Measurements from ENCODE around the gene NPR1. TPM values are rescaled to one million over a fixed set of nuclear protein-coding genes. Genes with fewer than 3 reads are reported as not detected.
"Not testable (repeated sequence)": the region's sequence is repeated elsewhere in the genome, so short reads cannot be mapped to it uniquely, and the experiment has no call there.

The NPR1 gene
- total RNA-seq, 1 experiment from 2014 or later = 16.5 TPM

DNA sequence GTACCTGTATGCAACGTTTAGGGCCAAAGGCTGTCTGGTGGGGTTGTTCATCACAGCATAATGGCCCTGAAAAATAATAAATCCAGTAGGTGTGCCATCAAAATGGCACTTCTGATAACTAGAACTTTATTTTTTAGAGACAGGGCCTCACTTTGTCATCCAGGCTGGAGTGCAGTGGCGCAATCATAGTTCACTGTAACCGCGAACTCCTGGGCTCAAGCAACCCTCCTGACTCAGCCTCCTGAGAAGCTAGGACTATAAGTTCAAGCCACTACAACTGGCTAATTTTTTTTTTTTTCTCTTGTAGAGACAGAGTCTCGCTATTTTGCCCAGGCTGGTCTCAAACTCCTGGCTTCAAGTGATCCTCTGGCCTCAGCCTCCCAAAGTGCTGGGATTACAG lies 15.3 kb upstream of the NPR1 start (continued):
- TF ChIP-seq, protein P1, sequence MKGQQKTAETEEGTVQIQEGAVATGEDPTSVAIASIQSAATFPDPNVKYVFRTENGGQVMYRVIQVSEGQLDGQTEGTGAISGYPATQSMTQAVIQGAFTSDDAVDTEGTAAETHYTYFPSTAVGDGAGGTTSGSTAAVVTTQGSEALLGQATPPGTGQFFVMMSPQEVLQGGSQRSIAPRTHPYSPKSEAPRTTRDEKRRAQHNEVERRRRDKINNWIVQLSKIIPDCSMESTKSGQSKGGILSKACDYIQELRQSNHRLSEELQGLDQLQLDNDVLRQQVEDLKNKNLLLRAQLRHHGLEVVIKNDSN (CRISPR knock-in tag; IDR thresholded peaks at IDR 0.05) = no peak
- TF ChIP-seq SMAD4 (CRISPR knock-in tag; IDR thresholded peaks at IDR 0.05) = no peak
- TF ChIP-seq, protein P2, sequence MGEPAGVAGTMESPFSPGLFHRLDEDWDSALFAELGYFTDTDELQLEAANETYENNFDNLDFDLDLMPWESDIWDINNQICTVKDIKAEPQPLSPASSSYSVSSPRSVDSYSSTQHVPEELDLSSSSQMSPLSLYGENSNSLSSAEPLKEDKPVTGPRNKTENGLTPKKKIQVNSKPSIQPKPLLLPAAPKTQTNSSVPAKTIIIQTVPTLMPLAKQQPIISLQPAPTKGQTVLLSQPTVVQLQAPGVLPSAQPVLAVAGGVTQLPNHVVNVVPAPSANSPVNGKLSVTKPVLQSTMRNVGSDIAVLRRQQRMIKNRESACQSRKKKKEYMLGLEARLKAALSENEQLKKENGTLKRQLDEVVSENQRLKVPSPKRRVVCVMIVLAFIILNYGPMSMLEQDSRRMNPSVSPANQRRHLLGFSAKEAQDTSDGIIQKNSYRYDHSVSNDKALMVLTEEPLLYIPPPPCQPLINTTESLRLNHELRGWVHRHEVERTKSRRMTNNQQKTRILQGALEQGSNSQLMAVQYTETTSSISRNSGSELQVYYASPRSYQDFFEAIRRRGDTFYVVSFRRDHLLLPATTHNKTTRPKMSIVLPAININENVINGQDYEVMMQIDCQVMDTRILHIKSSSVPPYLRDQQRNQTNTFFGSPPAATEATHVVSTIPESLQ (CRISPR knock-in tag; IDR thresholded peaks at IDR 0.05) = no peak
- TF ChIP-seq, protein P3, sequence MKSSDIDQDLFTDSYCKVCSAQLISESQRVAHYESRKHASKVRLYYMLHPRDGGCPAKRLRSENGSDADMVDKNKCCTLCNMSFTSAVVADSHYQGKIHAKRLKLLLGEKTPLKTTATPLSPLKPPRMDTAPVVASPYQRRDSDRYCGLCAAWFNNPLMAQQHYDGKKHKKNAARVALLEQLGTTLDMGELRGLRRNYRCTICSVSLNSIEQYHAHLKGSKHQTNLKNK (CRISPR knock-in tag; IDR thresholded peaks at IDR 0.05) = no peak
- no peak for TF ChIP-seq ZNF219 (CRISPR knock-in tag; IDR thresholded peaks at IDR 0.05; ENCODE audit: borderline replicate concordance)
- TF ChIP-seq RELA (CRISPR knock-in tag; IDR thresholded peaks at IDR 0.05; ENCODE audit: borderline replicate concordance) = no peak
- no peak for TF ChIP-seq NFATC4 (CRISPR knock-in tag; IDR thresholded peaks at IDR 0.05)
- TF ChIP-seq, protein P4, sequence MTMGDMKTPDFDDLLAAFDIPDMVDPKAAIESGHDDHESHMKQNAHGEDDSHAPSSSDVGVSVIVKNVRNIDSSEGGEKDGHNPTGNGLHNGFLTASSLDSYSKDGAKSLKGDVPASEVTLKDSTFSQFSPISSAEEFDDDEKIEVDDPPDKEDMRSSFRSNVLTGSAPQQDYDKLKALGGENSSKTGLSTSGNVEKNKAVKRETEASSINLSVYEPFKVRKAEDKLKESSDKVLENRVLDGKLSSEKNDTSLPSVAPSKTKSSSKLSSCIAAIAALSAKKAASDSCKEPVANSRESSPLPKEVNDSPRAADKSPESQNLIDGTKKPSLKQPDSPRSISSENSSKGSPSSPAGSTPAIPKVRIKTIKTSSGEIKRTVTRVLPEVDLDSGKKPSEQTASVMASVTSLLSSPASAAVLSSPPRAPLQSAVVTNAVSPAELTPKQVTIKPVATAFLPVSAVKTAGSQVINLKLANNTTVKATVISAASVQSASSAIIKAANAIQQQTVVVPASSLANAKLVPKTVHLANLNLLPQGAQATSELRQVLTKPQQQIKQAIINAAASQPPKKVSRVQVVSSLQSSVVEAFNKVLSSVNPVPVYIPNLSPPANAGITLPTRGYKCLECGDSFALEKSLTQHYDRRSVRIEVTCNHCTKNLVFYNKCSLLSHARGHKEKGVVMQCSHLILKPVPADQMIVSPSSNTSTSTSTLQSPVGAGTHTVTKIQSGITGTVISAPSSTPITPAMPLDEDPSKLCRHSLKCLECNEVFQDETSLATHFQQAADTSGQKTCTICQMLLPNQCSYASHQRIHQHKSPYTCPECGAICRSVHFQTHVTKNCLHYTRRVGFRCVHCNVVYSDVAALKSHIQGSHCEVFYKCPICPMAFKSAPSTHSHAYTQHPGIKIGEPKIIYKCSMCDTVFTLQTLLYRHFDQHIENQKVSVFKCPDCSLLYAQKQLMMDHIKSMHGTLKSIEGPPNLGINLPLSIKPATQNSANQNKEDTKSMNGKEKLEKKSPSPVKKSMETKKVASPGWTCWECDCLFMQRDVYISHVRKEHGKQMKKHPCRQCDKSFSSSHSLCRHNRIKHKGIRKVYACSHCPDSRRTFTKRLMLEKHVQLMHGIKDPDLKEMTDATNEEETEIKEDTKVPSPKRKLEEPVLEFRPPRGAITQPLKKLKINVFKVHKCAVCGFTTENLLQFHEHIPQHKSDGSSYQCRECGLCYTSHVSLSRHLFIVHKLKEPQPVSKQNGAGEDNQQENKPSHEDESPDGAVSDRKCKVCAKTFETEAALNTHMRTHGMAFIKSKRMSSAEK (CRISPR knock-in tag; IDR thresholded peaks at IDR 0.05; ENCODE audit: borderline replicate concordance) = no peak
- TF ChIP-seq ZNF138 (CRISPR knock-in tag; conservative IDR thresholded peaks at IDR 0.05) = no peak

DNA sequence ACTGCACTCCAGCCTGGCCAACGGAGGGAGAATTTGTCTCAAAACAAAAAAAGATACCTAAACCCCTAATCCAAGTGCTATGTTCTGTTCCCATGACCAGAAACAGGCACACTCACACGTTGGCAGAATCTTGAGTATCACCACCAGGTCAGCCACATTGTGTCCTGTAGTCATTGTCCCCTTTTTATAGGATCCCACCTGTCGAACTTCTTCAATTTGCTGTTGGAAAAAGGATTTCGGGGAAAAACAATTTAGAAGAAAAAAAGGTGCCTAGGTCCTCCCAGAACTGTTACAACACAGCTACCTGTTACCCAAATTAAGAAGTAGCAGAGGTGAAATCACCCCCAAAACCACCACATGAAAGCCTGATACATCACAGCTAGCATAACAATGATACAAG lies 11.0 kb upstream of the NPR1 start:
- Mint-ChIP-seq H3K4me1 (peaks cover 14% of the 10 kb centered on the region), H3K9me3 (no peaks in the 10 kb centered on the region), H3K36me3 (peaks cover 79% of the 10 kb centered on the region), H3K27me3 (ENCODE audit: low read depth) (no peaks in the 10 kb centered on the region), H3K4me3 (no peak overlapping the region), H3K27ac (no peak overlapping the region)
- TF ChIP-seq ZNF121 (CRISPR knock-in tag; IDR thresholded peaks at IDR 0.05) (no peak), ZNF317 (CRISPR knock-in tag; IDR thresholded peaks at IDR 0.05; ENCODE audit: borderline replicate concordance, low read depth) (no peak)
- TF ChIP-seq, protein P5, sequence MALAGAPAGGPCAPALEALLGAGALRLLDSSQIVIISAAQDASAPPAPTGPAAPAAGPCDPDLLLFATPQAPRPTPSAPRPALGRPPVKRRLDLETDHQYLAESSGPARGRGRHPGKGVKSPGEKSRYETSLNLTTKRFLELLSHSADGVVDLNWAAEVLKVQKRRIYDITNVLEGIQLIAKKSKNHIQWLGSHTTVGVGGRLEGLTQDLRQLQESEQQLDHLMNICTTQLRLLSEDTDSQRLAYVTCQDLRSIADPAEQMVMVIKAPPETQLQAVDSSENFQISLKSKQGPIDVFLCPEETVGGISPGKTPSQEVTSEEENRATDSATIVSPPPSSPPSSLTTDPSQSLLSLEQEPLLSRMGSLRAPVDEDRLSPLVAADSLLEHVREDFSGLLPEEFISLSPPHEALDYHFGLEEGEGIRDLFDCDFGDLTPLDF (CRISPR knock-in tag; IDR thresholded peaks at IDR 0.05) = no peak
- TF ChIP-seq, protein P6, sequence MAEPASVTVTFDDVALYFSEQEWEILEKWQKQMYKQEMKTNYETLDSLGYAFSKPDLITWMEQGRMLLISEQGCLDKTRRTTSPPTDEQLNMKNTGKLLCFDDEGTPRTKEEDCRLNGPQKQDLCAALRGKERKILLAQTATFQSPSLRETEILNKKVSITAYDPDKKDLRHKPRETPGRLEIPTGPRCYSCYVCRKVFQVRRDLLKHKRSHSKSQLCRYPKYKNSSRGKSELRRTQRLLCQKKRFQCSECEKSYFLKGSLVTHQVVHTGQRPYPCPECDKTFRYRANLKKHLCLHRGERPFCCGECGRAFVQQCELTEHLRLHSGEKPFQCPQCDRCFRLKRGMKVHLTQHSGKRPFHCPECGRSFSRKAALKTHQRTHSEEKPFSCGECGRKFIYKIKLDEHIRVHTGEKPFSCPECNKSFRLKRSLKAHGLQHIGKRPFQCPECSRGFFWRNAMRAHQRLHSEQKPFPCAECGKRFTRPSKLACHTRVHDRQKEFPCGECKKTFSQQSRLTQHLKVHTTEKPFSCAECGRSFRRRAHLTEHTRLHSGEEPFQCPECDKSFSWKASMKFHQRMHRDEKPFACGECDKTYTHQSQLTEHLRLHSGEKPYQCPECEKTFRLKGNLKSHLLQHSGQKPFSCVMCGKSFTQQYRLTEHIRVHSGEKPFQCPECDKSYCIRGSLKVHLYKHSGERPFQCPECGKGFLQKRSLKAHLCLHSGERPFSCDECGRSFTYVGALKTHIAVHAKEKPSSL (CRISPR knock-in tag; conservative IDR thresholded peaks at IDR 0.05) = no peak
- CTCF ChIA-PET = no interaction called here
- POLR2A ChIA-PET = no interaction called here
- DNase-seq (ENCODE audit: low spot score) (no peak), ATAC-seq (no peak)

DNA sequence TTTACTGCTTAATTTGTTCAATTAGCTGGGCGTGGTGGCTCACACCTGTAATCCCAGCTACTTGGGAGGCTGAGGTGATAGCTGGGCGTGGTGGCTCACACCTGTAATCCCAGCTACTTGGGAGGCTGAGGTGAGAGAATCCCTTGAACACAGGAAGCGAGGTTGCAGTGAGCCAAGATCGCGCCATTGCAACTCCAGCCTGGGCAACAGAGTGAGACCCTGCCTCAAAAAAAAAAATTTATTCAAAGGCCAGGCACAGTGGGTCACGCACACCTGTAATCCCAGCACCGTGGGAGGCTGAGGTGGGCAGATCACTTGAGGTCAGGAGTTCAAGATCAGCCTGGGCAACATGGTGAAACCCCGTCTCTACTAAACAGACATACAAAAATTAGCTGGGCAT lies 9.8 kb upstream of the NPR1 start:
- ATAC-seq; H3K9me3 Mint-ChIP-seq; H3K4me3 Mint-ChIP-seq; DNase-seq (ENCODE audit: low spot score); H3K27ac Mint-ChIP-seq; POLR2A ChIA-PET; H3K27me3 Mint-ChIP-seq (ENCODE audit: low read depth); CTCF ChIA-PET: not testable (repeated sequence)
- H3K4me1 Mint-ChIP-seq = peaks cover 14% of the 10 kb centered on the region
- peaks cover 67% of the 10 kb centered on the region for H3K36me3 Mint-ChIP-seq
